GM21515 (cell line): Measurements from ENCODE around the gene GMPR2.

Experiments used
- ATAC-seq: cut with Tn5 transposase; IDR thresholded peaks from one replicate; pipeline ENCODE4 v1.9.1; 2021; ENCODE audit not compliant: unreplicated experiment

GMPR2 gene

DNA sequence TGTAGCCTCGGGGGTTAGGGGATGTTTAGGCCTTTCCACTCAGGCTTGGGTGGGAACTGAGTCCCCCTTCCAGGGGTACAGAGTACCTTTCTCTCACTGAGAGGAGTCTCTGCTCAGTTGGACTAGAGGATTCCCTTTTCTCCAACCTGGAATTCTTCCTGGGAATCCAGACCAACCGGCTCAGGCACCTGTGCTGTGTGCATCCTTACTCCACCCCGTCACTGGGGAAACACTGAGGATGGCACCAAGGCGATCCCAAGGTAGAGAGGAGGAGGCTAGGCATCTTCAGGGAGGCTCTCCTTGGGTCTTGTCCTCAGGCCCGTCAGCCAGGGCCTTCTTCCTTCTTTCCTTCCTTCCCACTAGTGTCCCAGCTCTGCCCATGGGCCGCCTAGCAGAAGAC is 31.1 kb downstream of the GMPR2 start:
- ATAC-seq = no peak

DNA sequence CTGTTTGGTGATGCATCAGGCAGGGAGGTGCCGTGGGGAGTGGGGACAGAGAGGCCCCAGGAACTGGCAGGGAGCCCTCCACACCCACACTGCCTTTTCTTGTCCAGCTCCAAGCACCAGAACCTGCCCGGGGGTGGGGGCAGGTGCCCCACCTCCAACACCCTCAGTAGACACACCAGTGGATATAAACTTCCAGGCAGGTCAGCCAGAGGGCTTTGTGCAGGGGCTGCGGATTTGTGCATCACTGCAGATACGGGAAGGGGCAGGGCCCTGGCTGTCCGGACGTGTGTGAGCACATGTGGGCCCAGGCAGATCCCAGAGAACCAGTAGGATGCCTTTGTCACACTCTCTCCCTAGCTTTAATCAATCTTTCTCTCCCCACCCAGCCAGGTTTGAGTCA is 31.6 kb downstream of the GMPR2 start:
- ATAC-seq = no peak

DNA sequence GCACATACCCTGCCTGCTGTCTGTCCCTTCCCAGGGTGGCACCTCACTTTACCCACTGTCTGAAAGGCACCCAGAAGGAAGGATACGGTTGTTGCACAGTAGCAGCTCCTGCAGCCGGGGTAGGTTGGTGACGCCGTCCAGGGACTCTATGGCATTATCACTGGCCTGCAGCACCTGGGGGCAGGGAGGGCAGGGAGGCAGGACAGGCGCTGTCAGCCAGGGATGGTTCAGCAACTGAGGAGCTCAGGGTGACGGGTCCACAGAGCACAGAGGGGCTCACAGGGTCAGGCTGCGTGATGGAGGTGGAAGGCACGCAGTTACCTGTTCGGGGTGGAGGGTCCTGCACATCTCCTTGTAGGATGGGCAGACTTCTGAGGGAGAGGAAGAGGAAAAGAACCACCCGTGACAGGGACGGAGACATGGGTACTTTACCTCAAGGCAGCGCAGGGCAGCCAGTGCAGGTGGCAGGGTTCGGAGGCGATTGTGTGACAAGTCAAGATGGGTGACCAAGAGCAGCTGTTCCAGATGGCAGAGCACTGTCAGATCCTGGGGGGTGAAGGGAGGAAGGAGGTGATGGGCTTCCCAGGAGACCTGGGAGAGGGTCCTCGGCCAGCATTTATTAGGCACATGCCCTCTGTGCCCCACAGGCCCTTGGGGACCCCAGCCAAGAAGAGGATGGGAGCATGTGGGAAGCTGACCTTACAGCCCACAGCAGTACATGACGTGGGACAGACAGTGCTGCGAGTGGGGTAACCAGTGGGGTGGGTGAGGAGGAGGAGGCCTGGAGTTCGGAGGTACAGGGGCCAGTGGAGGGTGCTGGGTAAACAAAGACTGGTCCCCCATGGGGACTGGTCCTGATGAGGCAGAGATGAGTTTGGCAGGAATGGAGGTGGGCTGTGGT is 33.9 kb downstream of the GMPR2 start:
- ATAC-seq = no peak

DNA sequence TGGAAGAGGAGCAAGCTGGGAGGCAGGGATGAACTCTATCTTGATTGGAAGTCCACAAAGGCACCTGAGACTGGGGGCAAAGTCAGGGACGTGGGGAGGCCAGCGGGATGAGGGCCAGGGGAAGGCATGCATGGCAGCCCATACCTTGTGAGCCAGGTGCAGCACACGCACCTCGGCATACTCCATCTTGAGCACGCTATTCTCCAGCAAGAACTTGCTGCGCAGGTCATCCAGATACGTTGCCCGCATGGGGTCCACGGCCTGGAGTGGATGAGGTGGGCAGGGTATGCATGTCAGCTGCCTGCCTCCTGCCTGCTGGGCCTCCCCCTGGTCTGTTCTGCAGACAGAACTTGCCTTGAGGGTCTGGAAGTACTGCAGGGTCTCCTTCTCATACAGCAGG is 34.8 kb downstream of the GMPR2 start:
- no peak for ATAC-seq

DNA sequence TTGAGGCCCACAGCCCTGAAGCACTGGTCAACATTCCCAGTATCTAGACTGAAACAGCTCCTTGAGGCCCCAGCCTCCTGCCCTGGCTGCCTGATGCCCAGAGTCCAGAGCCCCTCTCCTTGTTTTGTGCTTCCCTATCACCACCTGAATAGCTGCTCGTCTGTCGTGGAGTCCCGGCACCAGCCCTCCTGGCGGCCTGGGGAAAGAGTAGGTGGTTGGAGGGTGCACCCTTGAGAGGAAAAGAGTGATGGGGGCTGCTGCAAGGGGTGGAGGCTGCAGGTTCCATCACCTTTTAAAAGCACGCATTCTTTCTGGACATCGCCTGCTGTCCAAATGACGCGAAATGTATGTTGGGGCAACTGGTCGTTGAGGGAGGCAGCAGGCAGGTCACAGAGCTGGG is 35.5 kb downstream of the GMPR2 start:
- no peak for ATAC-seq

DNA sequence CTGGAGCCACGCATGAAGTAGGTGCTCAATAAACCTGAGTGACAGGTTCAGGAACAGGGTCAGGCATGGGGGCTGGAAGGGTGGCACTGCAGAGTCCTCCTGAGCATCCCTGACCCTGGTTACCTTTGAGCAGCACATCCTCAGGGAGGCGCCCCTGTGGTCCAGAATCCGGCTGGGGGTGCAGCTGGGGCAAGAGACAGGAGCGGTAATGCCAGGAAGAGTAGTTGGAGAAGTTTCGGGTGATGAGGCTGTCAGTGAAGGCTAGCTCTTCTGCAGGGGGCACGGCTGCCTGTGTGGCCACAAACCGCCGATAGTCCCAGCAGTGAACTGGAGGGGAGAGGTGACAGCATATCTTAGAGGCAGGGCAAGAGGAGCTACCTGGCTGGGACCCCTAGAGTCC is 36.6 kb downstream of the GMPR2 start:
- no peak for ATAC-seq

DNA sequence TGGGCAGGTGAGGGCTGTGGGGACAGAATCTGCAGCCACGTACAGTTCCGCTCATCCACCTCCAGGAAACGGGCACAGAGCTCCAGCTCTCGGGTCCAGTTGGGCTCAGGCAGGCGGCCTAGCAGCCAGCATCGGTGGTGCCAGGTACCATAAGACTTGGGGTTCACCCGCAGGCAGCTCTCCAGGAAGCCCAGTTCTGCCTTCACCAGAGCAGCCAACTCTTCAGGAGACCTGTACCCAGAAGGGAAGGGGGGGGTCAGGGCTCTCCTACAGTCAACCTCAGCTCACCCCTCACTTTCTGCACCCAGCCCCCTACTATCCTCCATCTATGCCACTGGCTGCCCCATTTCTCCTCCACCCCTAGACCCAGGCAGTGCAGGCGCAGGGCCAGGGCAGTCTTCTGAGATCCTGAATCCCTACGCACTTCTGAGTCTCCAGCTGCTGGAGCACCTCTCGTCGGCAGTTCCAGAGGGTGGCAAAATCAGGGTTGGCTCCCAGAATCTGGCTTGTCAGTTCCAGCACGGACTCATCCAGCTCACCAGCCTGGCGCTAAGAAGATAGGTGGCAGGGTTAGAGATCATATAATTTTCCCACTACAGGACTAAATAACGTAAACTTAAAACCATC is 37.3 kb downstream of the GMPR2 start:
- no peak for ATAC-seq

DNA sequence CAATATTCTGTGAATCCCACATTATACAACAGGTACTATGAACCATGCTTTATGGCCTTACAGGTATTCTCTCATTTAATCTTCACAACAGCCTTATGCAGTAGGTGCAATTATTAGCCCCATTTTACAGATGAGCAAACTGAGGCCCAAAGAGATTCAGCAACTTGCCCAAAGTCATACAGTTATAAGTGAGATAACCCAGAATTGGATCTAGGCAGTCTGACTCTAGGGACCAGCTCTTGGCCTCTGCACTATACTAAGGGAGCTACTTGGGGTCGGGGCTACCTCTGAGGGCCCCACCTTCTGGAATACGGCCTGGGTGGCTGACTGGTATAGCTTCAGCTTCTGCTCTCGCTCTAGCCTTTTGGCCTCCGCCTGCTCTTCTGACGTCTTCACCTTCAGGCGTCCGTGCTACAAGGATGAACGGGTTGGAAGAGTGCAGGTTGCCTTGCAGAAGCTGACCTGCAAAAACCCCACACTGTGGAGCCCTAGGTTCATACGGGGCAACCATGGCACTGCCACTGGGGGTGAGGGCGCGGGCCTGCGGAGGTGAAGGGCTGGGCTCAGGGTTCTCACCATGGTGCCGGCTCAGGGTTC is 37.9 kb downstream of the GMPR2 start:
- ATAC-seq = peak; percentile 1

DNA sequence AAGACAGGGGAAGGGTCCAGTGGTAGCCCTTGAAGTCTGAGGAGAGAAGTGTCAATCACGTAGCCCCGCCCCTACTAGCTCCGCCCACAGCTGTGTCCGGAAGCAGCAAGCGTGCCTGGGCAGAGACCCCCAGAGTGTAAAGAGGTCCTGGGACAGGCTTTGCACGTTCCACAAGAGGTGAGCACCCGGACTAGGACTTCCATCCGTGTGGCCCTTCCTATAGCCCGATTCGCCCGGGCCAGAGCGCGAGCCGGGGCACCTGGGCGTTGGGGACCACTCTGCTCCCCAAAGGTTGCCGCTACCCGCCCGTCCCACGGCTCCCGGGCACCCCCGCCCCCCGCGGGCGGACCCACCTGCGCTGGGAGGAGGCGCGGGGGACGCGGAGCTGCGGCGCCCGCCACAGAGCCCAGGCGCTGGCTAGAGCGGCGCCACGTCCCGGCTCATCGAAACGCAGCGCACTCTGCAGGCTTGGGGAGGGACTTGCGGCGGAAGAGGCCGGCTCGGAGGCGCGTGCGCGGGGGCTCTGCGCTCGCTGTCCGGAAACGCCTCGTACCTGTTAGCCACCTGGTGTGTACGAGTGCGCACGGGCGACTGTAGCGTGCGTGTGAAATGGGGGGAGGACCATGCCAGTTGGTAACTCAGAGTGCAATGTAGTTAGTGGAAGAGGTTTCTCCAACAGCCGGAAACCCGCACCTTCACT is 38.6 kb downstream of the GMPR2 start, which contains the start of gene RABGGTA:
Gene RABGGTA (minus strand): TSS at position 464 of the 700 bp plus-strand sequence. CDS start 482 bp downstream, outside the sequence.
- peak; percentile 82 for ATAC-seq

DNA sequence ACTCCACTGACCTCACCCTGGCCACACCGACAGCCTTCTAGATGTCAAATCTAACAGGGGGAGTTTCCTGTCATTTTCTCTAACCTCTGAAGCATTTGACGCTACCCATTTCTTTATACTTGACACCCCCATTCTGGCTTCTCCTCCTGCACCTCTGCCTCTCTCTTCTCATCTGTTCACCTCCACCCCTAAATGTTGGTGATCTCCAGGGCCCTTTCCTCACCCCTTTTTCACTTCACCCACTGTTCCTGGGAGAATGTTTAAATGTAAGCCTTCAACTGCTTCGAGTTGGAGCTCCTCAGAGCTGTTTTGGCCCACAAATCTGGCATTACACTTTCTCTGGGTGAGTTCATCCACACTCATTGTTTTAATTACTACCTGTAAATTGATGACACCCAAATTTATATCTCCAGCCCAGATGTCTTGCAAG is 39.1 kb downstream of the GMPR2 start:
- ATAC-seq = no peak

DNA sequence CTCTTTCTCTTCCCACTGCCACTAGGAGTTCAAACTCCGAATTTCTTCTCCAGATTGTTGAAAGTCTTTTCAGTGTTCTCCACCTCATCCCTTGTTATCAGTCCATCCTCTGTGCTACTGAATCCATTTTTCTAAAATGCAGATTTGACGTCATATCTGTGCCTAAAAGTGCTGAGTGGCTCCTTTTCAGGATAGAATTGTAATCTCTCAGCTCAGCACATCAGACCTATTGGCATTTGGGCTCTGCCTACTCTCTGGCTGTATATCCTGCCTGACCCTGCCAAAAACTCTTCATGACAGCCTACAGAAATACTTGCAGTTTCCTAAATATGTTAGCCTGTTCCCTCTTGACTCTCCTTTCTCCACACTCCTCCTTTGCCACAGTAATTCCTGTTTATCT is 39.7 kb downstream of the GMPR2 start:
- no peak for ATAC-seq

DNA sequence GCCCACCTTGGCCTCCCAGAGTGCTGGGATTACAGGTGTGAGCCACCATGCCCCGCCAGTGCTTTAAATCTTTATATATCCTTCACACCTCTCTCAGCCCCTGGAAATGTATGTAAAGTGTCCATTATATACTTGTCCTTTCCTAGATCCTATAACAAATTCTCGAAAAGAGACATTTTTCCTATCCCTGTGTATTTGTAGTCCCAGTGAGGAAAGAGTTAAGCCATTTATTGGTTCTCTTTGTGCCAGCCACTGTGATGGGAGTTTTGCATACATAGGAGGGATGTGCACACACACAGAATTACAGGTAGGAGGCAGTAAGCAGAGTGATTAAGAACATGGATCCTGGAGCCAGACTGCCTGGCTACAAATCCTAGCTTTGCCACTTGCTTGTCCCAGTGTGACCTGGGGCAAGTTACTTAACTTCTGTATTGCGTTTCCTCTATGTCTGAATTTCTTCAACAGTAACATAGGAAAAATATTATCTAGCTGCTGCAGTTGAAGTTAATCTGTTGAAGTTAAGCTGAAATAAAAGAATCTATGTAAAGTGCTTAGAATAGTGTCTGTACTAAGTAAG is 40.8 kb downstream of the GMPR2 start:
- no peak for ATAC-seq

DNA sequence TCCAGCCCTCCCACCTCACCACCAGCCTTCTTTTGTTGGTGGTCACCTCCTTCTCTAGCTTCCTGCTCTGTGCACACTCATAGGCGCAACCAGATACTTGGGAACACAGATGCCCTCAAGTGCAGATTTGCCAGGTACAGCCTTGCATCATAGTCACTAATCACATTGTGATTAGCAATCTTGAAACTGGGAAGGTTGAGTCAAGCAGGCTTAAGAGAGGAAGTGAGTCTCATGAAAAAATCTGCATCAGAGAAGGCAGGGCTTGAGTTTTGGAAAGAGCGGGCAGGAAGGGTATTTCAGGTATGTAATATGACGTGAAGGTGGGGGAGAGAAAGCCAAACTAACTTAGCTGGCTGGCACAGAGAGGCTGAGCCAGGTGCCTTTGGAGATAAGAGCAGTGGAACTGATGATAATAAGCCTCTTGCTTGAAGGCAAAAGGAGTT is 41.4 kb downstream of the GMPR2 start:
- ATAC-seq = peak; percentile 39

DNA sequence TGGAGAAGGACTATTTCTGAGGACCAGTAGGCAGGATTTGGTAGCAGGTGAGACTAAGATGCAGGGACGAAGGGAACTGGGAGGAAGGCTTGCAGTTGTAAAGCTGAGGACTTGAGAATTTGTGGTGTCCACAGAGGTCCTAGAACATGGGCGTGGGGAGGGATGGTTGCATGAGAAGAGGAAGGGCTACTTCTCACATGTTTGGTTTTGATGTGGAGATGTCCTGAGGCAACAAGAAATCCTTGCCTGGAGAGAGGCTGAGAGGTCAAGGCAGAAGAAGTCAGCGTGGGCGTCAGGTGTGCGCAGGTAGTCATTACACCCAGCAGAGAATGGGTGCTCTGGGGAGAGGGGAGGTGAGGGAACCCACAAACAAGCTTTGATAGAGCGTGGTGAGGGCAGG is 44.3 kb downstream of the GMPR2 start:
- ATAC-seq = no peak

DNA sequence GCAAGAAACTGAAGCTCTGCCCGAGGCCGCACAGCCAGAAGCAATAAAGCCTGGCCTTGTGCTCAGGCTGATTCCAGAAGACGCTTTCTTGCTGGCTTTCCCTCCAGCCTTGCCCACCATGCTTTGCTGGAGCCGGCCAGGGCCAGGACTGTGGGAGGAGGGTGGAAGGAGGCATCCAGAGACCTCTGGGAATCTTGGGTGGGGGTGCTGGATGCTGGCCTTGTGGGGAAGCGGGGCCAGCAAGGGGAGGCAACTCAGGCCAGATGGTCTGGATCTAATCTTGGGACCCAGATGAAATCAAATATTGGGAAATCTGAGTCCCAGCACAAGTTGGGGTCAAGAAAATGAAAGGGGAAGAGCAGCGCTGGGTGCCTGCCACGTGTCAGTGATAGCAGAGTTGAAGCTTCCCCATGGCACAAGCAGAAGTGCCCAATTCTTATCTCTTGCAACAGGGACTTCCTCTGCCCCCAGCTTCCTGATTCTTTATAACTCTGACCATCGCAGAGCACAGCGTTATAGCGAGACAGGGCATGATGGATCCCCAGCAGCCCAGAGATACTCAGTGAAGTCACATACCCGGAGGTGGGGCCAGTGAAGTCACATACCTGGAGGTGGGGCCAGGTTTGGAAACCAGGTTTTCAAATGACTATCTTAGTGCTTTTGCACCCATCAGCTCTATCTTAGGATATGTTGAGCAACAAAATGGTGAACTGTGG is 45.0 kb downstream of the GMPR2 start:
- ATAC-seq = no peak

DNA sequence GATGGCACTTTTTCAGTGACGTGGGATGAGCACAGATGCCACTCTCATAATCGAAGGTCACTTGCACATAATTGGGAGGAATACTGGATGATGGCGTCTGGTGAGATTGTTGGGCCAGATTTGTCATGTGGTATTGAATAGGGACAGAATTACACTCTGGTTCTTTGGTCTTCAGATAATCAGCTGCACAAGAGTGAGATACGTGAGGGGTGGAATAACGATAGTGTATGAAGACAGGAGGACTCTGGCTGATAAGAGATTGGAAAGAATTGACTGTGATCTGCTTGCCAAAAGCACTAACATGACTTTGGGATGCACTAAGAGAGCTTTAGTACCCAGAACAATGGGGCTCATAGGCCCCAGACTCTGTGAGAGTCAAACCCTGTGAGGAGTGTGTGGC is 45.7 kb downstream of the GMPR2 start:
- no peak for ATAC-seq

DNA sequence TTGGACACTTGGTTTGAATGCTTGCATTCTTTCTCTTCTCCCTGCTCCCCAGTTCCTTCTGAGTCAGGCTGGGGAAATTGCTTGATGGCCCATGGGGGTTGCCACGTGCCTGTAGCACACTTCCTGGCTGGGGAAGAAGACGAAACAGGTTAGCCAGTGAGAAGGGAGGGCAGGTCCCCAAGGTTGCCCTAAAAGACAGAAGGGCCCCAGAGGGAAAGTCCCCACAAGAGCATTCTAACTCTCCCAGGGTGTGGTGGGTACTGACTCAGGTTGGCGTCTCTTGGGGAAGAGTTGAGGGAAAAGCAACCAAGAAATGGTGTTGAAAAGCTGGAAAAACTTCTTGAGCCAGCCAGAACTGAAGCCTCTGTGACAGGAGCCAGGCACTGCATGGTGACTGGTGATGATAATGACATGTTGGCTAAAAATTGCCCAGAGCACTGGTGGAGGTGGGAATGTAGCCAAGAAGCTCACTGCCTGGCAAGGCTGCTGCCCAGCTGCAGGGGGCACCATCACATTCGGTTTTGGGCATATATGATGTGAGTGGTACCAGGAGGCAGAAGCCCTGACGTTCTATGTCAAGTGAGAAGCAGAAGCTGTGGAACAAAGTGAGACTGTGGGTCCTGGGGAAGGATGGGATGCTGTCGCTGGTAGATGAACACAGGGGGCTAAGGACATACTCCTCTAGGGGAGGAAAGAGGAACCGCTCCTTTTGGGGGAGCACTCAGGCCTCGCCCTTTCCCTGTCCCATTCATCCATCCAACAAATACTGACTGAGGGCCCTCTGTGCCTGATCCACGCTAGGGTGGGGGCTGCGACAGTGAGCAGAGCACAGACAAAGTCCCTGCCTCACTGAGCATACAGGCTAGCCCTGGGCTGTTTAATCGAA is 46.8 kb downstream of the GMPR2 start:
- no peak for ATAC-seq

DNA sequence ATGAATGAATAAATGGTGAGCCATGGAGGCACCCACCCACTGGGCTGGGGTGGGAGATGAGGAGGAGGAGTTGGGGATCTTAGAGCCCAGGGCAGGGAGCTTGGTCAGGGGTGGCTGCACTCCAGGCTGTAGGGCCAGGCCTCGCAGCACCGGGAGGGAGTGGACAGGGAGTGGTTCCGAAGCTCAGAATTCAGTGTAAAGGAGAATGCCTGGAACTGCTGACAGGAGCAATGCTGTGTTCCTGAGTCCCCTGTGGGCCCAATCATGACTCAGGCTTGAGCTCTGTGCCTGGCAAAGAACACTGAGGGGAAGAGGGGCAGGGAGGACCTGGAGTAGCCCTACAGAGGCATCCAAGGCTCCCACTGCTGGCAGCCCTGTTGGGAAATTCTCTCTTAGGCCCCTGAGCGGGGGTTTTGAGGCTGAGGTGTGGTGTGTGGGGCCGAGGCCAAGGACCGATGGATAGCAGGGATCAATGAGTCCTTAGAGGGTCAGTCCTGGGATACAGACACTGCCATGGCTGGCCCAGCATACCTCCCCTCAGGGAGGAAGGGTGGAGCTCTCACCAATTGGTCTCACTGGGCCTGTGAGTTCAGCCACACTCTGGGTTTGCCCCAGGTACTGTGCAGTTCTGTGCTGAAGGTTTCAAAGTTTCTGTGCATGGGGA is 48.2 kb downstream of the GMPR2 start:
- no peak for ATAC-seq

DNA sequence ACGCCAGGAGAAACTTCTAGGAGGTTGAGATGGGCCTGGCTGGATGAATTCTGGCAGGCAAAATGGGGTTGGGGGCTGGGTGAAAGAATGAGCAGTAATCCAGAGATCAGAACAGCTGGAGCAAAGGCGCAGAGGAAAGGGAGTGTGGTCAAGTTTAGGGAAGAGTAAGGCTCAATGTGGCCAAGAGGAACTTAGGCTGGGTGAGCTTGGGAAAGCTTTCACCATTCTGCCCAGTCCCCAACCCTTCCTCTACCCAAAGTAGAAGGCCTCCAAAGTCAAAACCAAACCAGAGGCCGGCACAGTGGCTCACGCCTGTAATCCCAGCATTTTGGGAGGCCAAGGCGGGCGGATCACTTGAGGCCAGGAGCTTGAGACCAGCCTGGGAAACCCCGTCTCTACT is 48.9 kb downstream of the GMPR2 start:
- no peak for ATAC-seq
